Measurements from ENCODE around the gene TNFRSF12A. TPM values are rescaled to one million over a fixed set of nuclear protein-coding genes. Genes with fewer than 3 reads are reported as not detected.

The TNFRSF12A gene, protein sequence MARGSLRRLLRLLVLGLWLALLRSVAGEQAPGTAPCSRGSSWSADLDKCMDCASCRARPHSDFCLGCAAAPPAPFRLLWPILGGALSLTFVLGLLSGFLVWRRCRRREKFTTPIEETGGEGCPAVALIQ
- 10 to 100 TPM; 11.8 to 13.5 TPM for total RNA-seq

DNA sequence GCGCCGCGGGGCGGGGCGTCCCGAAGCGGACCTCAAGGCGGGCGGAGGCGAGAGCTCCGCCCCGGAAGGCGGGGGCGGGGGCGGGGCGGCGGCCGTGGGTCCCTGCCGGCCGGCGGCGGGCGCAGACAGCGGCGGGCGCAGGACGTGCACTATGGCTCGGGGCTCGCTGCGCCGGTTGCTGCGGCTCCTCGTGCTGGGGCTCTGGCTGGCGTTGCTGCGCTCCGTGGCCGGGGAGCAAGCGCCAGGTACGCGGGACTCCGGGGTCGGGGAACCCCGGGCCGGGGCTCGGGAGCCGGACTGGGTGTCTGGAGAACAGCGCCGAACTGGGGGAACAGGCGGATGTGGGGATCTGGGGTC lies at the start of gene TNFRSF12A:
Gene TNFRSF12A, plus strand, starts transcription at position 122 of the 357 bp plus-strand sequence. Its CDS starts 30 bp downstream, at position 152.
- CTCF ChIA-PET = interaction anchor here (0.6 to 10.5 kb wide), 9 partner anchors 10 to 130 kb away, joined by 3 to 135 read pairs (median 5); no protein-coding TSS in a partner anchor
- DNase-seq (peak; percentile 82), ATAC-seq (peak; percentile 8)
- TF ChIP-seq, protein P1, sequence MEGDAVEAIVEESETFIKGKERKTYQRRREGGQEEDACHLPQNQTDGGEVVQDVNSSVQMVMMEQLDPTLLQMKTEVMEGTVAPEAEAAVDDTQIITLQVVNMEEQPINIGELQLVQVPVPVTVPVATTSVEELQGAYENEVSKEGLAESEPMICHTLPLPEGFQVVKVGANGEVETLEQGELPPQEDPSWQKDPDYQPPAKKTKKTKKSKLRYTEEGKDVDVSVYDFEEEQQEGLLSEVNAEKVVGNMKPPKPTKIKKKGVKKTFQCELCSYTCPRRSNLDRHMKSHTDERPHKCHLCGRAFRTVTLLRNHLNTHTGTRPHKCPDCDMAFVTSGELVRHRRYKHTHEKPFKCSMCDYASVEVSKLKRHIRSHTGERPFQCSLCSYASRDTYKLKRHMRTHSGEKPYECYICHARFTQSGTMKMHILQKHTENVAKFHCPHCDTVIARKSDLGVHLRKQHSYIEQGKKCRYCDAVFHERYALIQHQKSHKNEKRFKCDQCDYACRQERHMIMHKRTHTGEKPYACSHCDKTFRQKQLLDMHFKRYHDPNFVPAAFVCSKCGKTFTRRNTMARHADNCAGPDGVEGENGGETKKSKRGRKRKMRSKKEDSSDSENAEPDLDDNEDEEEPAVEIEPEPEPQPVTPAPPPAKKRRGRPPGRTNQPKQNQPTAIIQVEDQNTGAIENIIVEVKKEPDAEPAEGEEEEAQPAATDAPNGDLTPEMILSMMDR (IDR thresholded peaks at IDR 0.05) = no peak
- Mint-ChIP-seq H3K27ac (peak within 1 kb of the TSS; percentile 97), H3K4me3 (peak within 1 kb of the TSS; percentile 77), H3K27me3 (peaks cover 4% of the 10 kb centered on the region), H3K9me3 (no peaks in the 10 kb centered on the region), H3K4me1 (ENCODE audit: low read depth) (peaks cover 43% of the 10 kb centered on the region), H3K36me3 (ENCODE audit: low read depth) (peaks cover 2% of the 10 kb centered on the region)
- POLR2A ChIA-PET = interaction anchor here (0.6 to 2.1 kb wide), 9 partner anchors 9 to 108 kb away, joined by 3 to 6 read pairs (median 4); partner anchors contain the start of gene FLYWCH1
- intact Hi-C loops (cut with micrococcal nuclease) = no loop called here

- DNase-seq = no peak
- ChIA-PET CTCF (interaction anchor here (0.6 to 1.7 kb wide), 12 partner anchors 8 to 126 kb away, joined by 3 to 14 read pairs (median 4); partner anchors contain the start of genes FLYWCH1, FLYWCH2 and PKMYT1), POLR2A (interaction anchor here (0.7 to 2.4 kb wide), 7 partner anchors 9 to 891 kb away, joined by 3 to 20 read pairs (median 6); partner anchors contain the start of genes PKMYT1 and TNFRSF12A)
- Mint-ChIP-seq H3K9me3 (no peaks in the 10 kb centered on the region), H3K36me3 (ENCODE audit: low read depth) (peaks cover 24% of the 10 kb centered on the region), H3K4me3 (peak overlapping the region; percentile 79), H3K27me3 (peaks cover 15% of the 10 kb centered on the region), H3K4me1 (ENCODE audit: low read depth) (peaks cover 19% of the 10 kb centered on the region), H3K27ac (no peak overlapping the region)
- intact Hi-C loops (cut with micrococcal nuclease) = no loop called here
- ATAC-seq = no peak
- TF ChIP-seq, protein P1 (IDR thresholded peaks at IDR 0.05) = no peak
Observed at GRCh38 chr16:2970563-2970962, 49.6 kb upstream of the TNFRSF12A start.

GRCh38 chr16:2971134-2971984 lies 48.8 kb upstream of the TNFRSF12A start:
- no peak overlapping the region for H3K27ac Mint-ChIP-seq
- intact Hi-C loops (cut with micrococcal nuclease) = no loop called here
- DNase-seq (no peak), ATAC-seq (no peak)
- ChIA-PET CTCF (interaction anchor here (1.2 to 2.1 kb wide), 2 partner anchors 10 to 56 kb away, joined by 3 to 6 read pairs; no protein-coding TSS in a partner anchor), POLR2A (interaction anchor here (1.1 to 2.2 kb wide), 4 partner anchors 9 to 107 kb away, joined by 3 to 16 read pairs (median 4); partner anchors contain the start of gene PKMYT1)
- H3K4me3 Mint-ChIP-seq = peak overlapping the region; percentile 79
- peaks cover 8% of the 10 kb centered on the region for H3K27me3 Mint-ChIP-seq
- TF ChIP-seq, protein P1 (IDR thresholded peaks at IDR 0.05) = no peak
- no peaks in the 10 kb centered on the region for H3K9me3 Mint-ChIP-seq
- peaks cover 32% of the 10 kb centered on the region for H3K36me3 Mint-ChIP-seq (ENCODE audit: low read depth)
- peaks cover 16% of the 10 kb centered on the region for H3K4me1 Mint-ChIP-seq (ENCODE audit: low read depth)

- no peaks in the 10 kb centered on the region for H3K9me3 Mint-ChIP-seq
- ChIA-PET CTCF (interaction anchor here (0.8 to 2.1 kb wide), 4 partner anchors 9 to 55 kb away, joined by 3 to 6 read pairs (median 4); partner anchors contain the start of gene KREMEN2), POLR2A (interaction anchor here (1.1 to 2.2 kb wide), 4 partner anchors 8 to 106 kb away, joined by 3 to 16 read pairs (median 4); partner anchors contain the start of gene PKMYT1)
- DNase-seq (no peak), ATAC-seq (no peak)
- no peak overlapping the region for H3K27ac Mint-ChIP-seq
- H3K4me3 Mint-ChIP-seq = no peak overlapping the region
- intact Hi-C loops (cut with micrococcal nuclease) = no loop called here
- peaks cover 16% of the 10 kb centered on the region for H3K4me1 Mint-ChIP-seq (ENCODE audit: low read depth)
- peaks cover 8% of the 10 kb centered on the region for H3K27me3 Mint-ChIP-seq
- peaks cover 40% of the 10 kb centered on the region for H3K36me3 Mint-ChIP-seq (ENCODE audit: low read depth)
- TF ChIP-seq, protein P1 (IDR thresholded peaks at IDR 0.05) = no peak
Observed at GRCh38 chr16:2971985-2972784, 48.0 kb upstream of the TNFRSF12A start.

Data from activated CD8-positive, alpha-beta T cell treated with anti-CD3 and anti-CD28 coated beads for 36 hours (primary cell).